K562 (cell line): ENCODE data around the gene EPHB6. TPM values are rescaled to one million over a fixed set of nuclear protein-coding genes. Genes with fewer than 3 reads are reported as not detected.
A peak's percentile ranks its signal among the peaks of the same experiment; 100 is the strongest.

Source experiments
- HNRNPL ChIP-seq: fragments of 200-400 bp; formaldehyde crosslinking; IDR thresholded peaks from 2 replicates; pipeline ENCODE4 v1.6.1; 2017; ENCODE audit warnings: low read depth, mild to moderate bottlenecking, low read length
- RAD51 ChIP-seq: fragments of 450-650 bp; IDR thresholded peaks from 2 replicates; pipeline ENCODE4 v1.7.1; 2016; ENCODE audit warnings: low read depth, mild to moderate bottlenecking, borderline replicate concordance
- RNF2 ChIP-seq: sonication (generic); IDR thresholded peaks from 2 replicates; pipeline ENCODE4 v1.6.1; 2016
- TRIM24 ChIP-seq, 2 experiments: fragments of 450-650 bp; IDR thresholded peaks; 2 replicates each; pipeline ENCODE4 v1.6.1; 2016
- USF1 ChIP-seq: sonication (generic); formaldehyde crosslinking; IDR thresholded peaks from 2 replicates; pipeline ENCODE4 v1.9.0; 2022; ENCODE audit warnings: mild to moderate bottlenecking, missing genetic modification reagents
- ZNF586 ChIP-seq: fragments of 450-650 bp; formaldehyde crosslinking; conservative IDR thresholded peaks from 2 replicates; pipeline ENCODE4 v1.4.0; 2020; ENCODE audit warnings: mild to moderate bottlenecking, moderate library complexity
- ZNF778 ChIP-seq: fragments of 450-650 bp; formaldehyde crosslinking; IDR thresholded peaks from 2 replicates; pipeline ENCODE4 v1.4.0; 2020; ENCODE audit warnings: mild to moderate bottlenecking, moderate library complexity
- polyA plus RNA-seq, 8 experiments: library from polyadenylated mRNA; depleted of rRNA in 4 of 8; stranded (reverse) in 5 of 8; unstranded in 3 of 8; fragments of >200 nt; fragmentation: Nextera tagmentation in 2 of 8; fragmentation: Illumina TruSeq in 1 of 8; extraction: Ambion mirVana in 2 of 8; extraction: Trizol in 1 of 8; gene quantifications; 2 replicates each; pipeline versions ENCODE4 v1.2.1 to v1.2.3, GENCODE V29; 2011 to 2014; ENCODE audit warnings: inconsistent platforms in 1 of 8, missing spikeins in 1 of 8
- total RNA-seq, 7 experiments: library from RNA; depleted of rRNA in 6 of 7; stranded (reverse); fragments of >200 nt in 6 of 7; fragmentation: Illumina TruSeq in 2 of 7; extraction: Trizol in 2 of 7; gene quantifications; 2 replicates each; pipeline versions ENCODE4 v1.2.1 to v1.2.3, GENCODE V29; 2011 to 2021; ENCODE audit warnings: low replicate concordance in 1 of 7
- TF ChIP-seq, protein P1 (sequence below): fragments of 250-450 bp; sonication (Bioruptor Pico); IDR thresholded peaks from 2 replicates; pipeline ENCODE4 v1.4.0; 2020
- TF ChIP-seq, protein P2 (sequence below): fragments of 450-650 bp; formaldehyde crosslinking; IDR thresholded peaks from 2 replicates; pipeline ENCODE4 v1.4.0; 2022; ENCODE audit warnings: mild to moderate bottlenecking, moderate library complexity

EPHB6 gene
- total and polyA plus RNA-seq, 9 of the 15 experiments (the other 6 are each of a cell fraction or from before 2014, with no cell fraction given) = 1.4 to 123 (median 7.6) TPM

GRCh38 chr7:142851269-142851668 lies 3.6 kb upstream of the EPHB6 start (continued):
- TF ChIP-seq, protein P1, sequence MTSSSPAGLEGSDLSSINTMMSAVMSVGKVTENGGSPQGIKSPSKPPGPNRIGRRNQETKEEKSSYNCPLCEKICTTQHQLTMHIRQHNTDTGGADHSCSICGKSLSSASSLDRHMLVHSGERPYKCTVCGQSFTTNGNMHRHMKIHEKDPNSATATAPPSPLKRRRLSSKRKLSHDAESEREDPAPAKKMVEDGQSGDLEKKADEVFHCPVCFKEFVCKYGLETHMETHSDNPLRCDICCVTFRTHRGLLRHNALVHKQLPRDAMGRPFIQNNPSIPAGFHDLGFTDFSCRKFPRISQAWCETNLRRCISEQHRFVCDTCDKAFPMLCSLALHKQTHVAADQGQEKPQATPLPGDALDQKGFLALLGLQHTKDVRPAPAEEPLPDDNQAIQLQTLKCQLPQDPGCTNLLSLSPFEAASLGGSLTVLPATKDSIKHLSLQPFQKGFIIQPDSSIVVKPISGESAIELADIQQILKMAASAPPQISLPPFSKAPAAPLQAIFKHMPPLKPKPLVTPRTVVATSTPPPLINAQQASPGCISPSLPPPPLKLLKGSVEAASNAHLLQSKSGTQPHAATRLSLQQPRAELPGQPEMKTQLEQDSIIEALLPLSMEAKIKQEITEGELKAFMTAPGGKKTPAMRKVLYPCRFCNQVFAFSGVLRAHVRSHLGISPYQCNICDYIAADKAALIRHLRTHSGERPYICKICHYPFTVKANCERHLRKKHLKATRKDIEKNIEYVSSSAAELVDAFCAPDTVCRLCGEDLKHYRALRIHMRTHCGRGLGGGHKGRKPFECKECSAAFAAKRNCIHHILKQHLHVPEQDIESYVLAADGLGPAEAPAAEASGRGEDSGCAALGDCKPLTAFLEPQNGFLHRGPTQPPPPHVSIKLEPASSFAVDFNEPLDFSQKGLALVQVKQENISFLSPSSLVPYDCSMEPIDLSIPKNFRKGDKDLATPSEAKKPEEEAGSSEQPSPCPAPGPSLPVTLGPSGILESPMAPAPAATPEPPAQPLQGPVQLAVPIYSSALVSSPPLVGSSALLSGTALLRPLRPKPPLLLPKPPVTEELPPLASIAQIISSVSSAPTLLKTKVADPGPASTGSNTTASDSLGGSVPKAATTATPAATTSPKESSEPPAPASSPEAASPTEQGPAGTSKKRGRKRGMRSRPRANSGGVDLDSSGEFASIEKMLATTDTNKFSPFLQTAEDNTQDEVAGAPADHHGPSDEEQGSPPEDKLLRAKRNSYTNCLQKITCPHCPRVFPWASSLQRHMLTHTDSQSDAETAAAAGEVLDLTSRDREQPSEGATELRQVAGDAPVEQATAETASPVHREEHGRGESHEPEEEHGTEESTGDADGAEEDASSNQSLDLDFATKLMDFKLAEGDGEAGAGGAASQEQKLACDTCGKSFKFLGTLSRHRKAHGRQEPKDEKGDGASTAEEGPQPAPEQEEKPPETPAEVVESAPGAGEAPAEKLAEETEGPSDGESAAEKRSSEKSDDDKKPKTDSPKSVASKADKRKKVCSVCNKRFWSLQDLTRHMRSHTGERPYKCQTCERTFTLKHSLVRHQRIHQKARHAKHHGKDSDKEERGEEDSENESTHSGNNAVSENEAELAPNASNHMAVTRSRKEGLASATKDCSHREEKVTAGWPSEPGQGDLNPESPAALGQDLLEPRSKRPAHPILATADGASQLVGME = no peak
- TF ChIP-seq HNRNPL = no peak
- peak; percentile 88 for TF ChIP-seq RAD51
- no peak for TF ChIP-seq RNF2
- TF ChIP-seq, protein P2, sequence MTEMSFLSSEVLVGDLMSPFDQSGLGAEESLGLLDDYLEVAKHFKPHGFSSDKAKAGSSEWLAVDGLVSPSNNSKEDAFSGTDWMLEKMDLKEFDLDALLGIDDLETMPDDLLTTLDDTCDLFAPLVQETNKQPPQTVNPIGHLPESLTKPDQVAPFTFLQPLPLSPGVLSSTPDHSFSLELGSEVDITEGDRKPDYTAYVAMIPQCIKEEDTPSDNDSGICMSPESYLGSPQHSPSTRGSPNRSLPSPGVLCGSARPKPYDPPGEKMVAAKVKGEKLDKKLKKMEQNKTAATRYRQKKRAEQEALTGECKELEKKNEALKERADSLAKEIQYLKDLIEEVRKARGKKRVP (CRISPR knock-in tag) = no peak
- TF ChIP-seq TRIM24 (IDR thresholded peaks at IDR 0.05) = no peak
- TF ChIP-seq ZNF586 = no peak
- no peak for TF ChIP-seq ZNF778 (CRISPR knock-in tag)
- TF ChIP-seq USF1 (CRISPR knock-in tag) = peak; percentile 81
